ENCODE measurements around the gene PRKCE. TPM values are rescaled to one million over a fixed set of nuclear protein-coding genes. Genes with fewer than 3 reads are reported as not detected.

The PRKCE gene
- total RNA-seq, 1 experiment from 2014 or later: 1.3 TPM

DNA sequence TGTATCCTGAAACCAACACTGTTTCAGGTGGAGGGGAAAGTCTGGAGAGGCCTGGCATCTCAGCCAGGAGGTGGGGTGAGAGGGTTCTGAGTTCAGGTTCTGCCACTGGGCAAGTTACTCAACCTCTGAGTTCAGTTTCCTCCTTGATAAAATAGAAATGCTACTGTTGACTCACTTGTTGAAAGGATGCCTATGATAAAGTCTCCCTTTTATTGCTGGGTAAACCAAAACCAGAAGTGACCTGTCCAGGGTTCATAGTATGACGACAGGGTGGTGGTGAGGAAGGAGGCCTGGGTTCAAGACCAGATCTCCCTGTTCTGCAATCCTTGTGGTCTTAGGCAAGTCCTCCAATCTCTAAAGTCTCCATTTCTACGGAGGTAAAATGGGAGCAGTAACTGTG, 232.7 kb downstream of the PRKCE start:
- no peak overlapping the region for H2BK15ac ChIP-seq (ENCODE audit: low read depth, low read length)
- DNase-seq: no peak
- no peak overlapping the region for H2BK20ac ChIP-seq (ENCODE audit: low read depth, low read length, poor library complexity, severe bottlenecking)
- peaks cover 0 to 1% (median 0%) of the 10 kb centered on the region in 3 experiments; a peak in 2 of 7 replicates for H3K36me3 Mint-ChIP-seq (ENCODE audit: insufficient read depth in 1 of 3, low read depth in 3 of 3)
- H3K4me2 ChIP-seq (ENCODE audit: insufficient read depth, insufficient read length, low read length): no peak overlapping the region
- no peaks in the 10 kb centered on the region for H3K79me2 ChIP-seq (ENCODE audit: insufficient read depth, low read length)
- H3K9me3 ChIP-seq (ENCODE audit: control insufficient read depth, low read depth, low read length): no peaks in the 10 kb centered on the region
- no peak overlapping the region for H3K14ac ChIP-seq (ENCODE audit: insufficient read depth, low read length)
- no peak overlapping the region; a peak in 1 of 7 replicates for H3K27ac Mint-ChIP-seq
- H3K9ac ChIP-seq (ENCODE audit: extremely low read depth, insufficient read length, low read length): no peak overlapping the region
- no peak overlapping the region for H2BK120ac ChIP-seq (ENCODE audit: low read depth, low read length, poor library complexity, severe bottlenecking)
- peaks cover 6 to 7% of the 10 kb centered on the region in 2 experiments; a peak in 2 of 4 replicates for H3K4me1 Mint-ChIP-seq
- no peak overlapping the region for H4K8ac ChIP-seq (replicated peaks; ENCODE audit: insufficient read length, low read depth, low read length)
- no peak overlapping the region for H3K4me3 Mint-ChIP-seq
- peaks cover 5% of the 10 kb centered on the region for H3K27me3 Mint-ChIP-seq (ENCODE audit: low read depth)
- WGBS (ENCODE audit: extremely low coverage, insufficient read length, low lambda C conversion rate): no CpG with 5 or more reads among the region's 2 CpGs
- H4K5ac ChIP-seq (ENCODE audit: insufficient read length, low read depth, low read length): no peak overlapping the region
- no peak overlapping the region for H4K91ac ChIP-seq (ENCODE audit: insufficient read length, low read depth, low read length)
- no peak overlapping the region for H2BK5ac ChIP-seq (ENCODE audit: insufficient read length, low read length)
- no peaks in the 10 kb centered on the region for H3K23me2 ChIP-seq (ENCODE audit: insufficient read length, low read depth, low read length, poor library complexity, severe bottlenecking)
- H2AK5ac ChIP-seq (ENCODE audit: insufficient read length, low read length): no peak overlapping the region
- no peak for TF ChIP-seq CTCF (conservative IDR thresholded peaks at IDR 0.05)
- H3K27ac ChIP-seq (ENCODE audit: insufficient read length, low read depth, low read length): no peak overlapping the region
- H3K4ac ChIP-seq (ENCODE audit: low read depth, low read length): no peak overlapping the region
- no peak overlapping the region for H3K56ac ChIP-seq (ENCODE audit: insufficient read length, low read depth, low read length)
- no peaks in the 10 kb centered on the region for H3K79me1 ChIP-seq (ENCODE audit: insufficient read depth, low read depth, low read length, poor library complexity, severe bottlenecking)
- no peaks in the 10 kb centered on the region for H3K4me1 ChIP-seq (ENCODE audit: insufficient read depth, low read length)
- H2AFZ ChIP-seq (ENCODE audit: low read length): no peak overlapping the region
- peaks cover 2 to 5% of the 10 kb centered on the region in 2 experiments for H3K9me3 Mint-ChIP-seq
- H3K23ac ChIP-seq (ENCODE audit: insufficient read length, low read depth, low read length): no peak overlapping the region
- H3K18ac ChIP-seq (ENCODE audit: insufficient read length, low read depth, low read length): no peak overlapping the region
- no peak overlapping the region for H3T11ph ChIP-seq (ENCODE audit: low read length)
- no peak overlapping the region for H2BK12ac ChIP-seq (ENCODE audit: insufficient read length, low read depth, low read length)
- no peaks in the 10 kb centered on the region for H3K27me3 ChIP-seq (ENCODE audit: insufficient read depth, low read length)
- no peaks in the 10 kb centered on the region for H4K20me1 ChIP-seq (ENCODE audit: control insufficient read depth, insufficient read depth, insufficient read length)
